IMR-90 (cell line): ENCODE results near the gene MRPL38. TPM values are rescaled to one million over a fixed set of nuclear protein-coding genes. Genes with fewer than 3 reads are reported as not detected.
A peak's percentile ranks its signal among the peaks of the same experiment; 100 is the strongest.

Experiments used
- ATAC-seq: fragments of 200-7000 bp; cut with Tn5 transposase; 2 replicates; pipeline ENCODE4 v1.9.1; 2020; ENCODE audit warnings: low read depth, mild to moderate bottlenecking, moderate library complexity
- BruUV-seq: library from RNA; stranded (reverse); fragments of 400-500 nt; replicated peaks from 2 replicates; lab custom pipeline; 2021; lab: Mats Ljungman, UMichigan
- CTCF ChIA-PET: fragments of 300-600 bp; formaldehyde crosslinking; extraction: SDS; loops from one replicate; lab custom pipeline; 2021; ENCODE audit warnings: antibody characterized with exemption; lab: Yijun Ruan, JAX
- POLR2A ChIA-PET: fragments of 300-600 bp; sonication (Branson Sonifier 250); formaldehyde crosslinking; loops from one replicate; lab custom pipeline; 2022; ENCODE audit warnings: antibody characterized with exemption; ENCODE audit not compliant: unreplicated experiment; lab: Charles Lee
- DNase-seq: peaks from one replicate; pipeline ENCODE4 v3.0.0; 2013
- H2AFZ ChIP-seq: replicated peaks from 2 replicates; pipeline ENCODE3; 2013; ENCODE audit warnings: low read length, mild to moderate bottlenecking; ENCODE audit not compliant: poor library complexity
- H2AK5ac ChIP-seq: 2 replicates; pipeline ENCODE4 v1.6.1; 2013; ENCODE audit warnings: low read depth, low read length, inconsistent platforms
- H2AK9ac ChIP-seq: replicated peaks from 2 replicates; pipeline ENCODE3; 2013; ENCODE audit warnings: mild to moderate bottlenecking, low read depth, low read length, moderate library complexity; ENCODE audit not compliant: poor library complexity
- H2BK120ac ChIP-seq: 2 replicates; pipeline ENCODE4 v1.6.1; 2013; ENCODE audit warnings: low read depth, low read length, inconsistent platforms
- H2BK15ac ChIP-seq: 3 replicates; pipeline ENCODE4 v1.6.1; 2013; ENCODE audit warnings: low read depth, low read length, inconsistent platforms
- H2BK20ac ChIP-seq: 2 replicates; pipeline ENCODE4 v1.6.1; 2013; ENCODE audit warnings: low read depth, mild to moderate bottlenecking, inconsistent platforms, low read length, moderate library complexity
- H2BK5ac ChIP-seq: 2 replicates; pipeline ENCODE4 v1.6.1; 2013; ENCODE audit warnings: mild to moderate bottlenecking, low read depth, low read length, inconsistent platforms; ENCODE audit not compliant: poor library complexity, severe bottlenecking
- H3K14ac ChIP-seq: replicated peaks from 2 replicates; pipeline ENCODE4 v1.6.1; 2013; ENCODE audit warnings: low read depth, low read length, inconsistent platforms
- H3K18ac ChIP-seq: 2 replicates; pipeline ENCODE4 v1.6.1; 2013; ENCODE audit warnings: low read depth, low read length, control low read depth
- H3K23ac ChIP-seq: 2 replicates; pipeline ENCODE4 v1.6.1; 2013; ENCODE audit warnings: low read depth, low read length, inconsistent platforms
- H3K27ac ChIP-seq: 2 replicates; pipeline ENCODE4 v1.5.1; 2013; ENCODE audit warnings: mild to moderate bottlenecking, control low read depth, low read length; ENCODE audit not compliant: insufficient read depth
- H3K27me3 ChIP-seq: 2 replicates; pipeline ENCODE4 v1.6.1; 2013; ENCODE audit warnings: low read length; ENCODE audit not compliant: control insufficient read depth, insufficient read depth
- H3K36me3 ChIP-seq: 2 replicates; pipeline ENCODE4 v1.6.1; 2013; ENCODE audit warnings: low read length, mixed read lengths; ENCODE audit not compliant: control insufficient read depth, insufficient read depth
- H3K4ac ChIP-seq: 2 replicates; pipeline ENCODE4 v1.6.1; 2013; ENCODE audit warnings: low read depth, low read length, inconsistent platforms
- H3K4me1 ChIP-seq: 2 replicates; pipeline ENCODE4 v1.6.1; 2013; ENCODE audit warnings: low read length, mixed read lengths; ENCODE audit not compliant: control insufficient read depth, insufficient read depth
- H3K4me2 ChIP-seq: 2 replicates; pipeline ENCODE4 v1.6.1; 2013; ENCODE audit warnings: low read depth, mild to moderate bottlenecking, control low read depth, low read length, moderate library complexity
- H3K4me3 ChIP-seq: 2 replicates; pipeline ENCODE4 v1.5.1; 2013; ENCODE audit warnings: low read depth, mild to moderate bottlenecking, control low read depth, low read length, moderate library complexity; ENCODE audit not compliant: insufficient read depth
- H3K56ac ChIP-seq: 2 replicates; pipeline ENCODE4 v1.6.1; 2013; ENCODE audit warnings: low read length, inconsistent platforms; ENCODE audit not compliant: insufficient read depth; ENCODE audit errors: extremely low read depth
- H3K79me1 ChIP-seq, 2 experiments: 2 replicates each; pipeline ENCODE4 v1.6.1; 2013; ENCODE audit warnings: low read length in 2 of 2, inconsistent platforms in 1 of 2, low read depth in 1 of 2
- H3K9ac ChIP-seq: 2 replicates; pipeline ENCODE4 v1.6.1; 2013; ENCODE audit warnings: low read depth, low read length, control low read depth
- H3K9me1 ChIP-seq: 2 replicates; pipeline ENCODE4 v1.6.1; 2013; ENCODE audit warnings: low read length, inconsistent platforms; ENCODE audit not compliant: insufficient read depth
- H3K9me3 ChIP-seq: 2 replicates; pipeline ENCODE4 v1.6.1; 2013; ENCODE audit warnings: low read length; ENCODE audit not compliant: control insufficient read depth, insufficient read depth
- H4K20me1 ChIP-seq: 2 replicates; pipeline ENCODE4 v1.6.1; 2013; ENCODE audit warnings: low read length, inconsistent platforms; ENCODE audit not compliant: insufficient read depth
- H4K5ac ChIP-seq: 2 replicates; pipeline ENCODE4 v1.6.1; 2013; ENCODE audit warnings: mild to moderate bottlenecking, low read depth, low read length, control low read depth
- H4K8ac ChIP-seq, 2 experiments: 2 replicates each; pipeline ENCODE4 v1.6.1; 2013; ENCODE audit warnings: low read depth in 2 of 2, low read length in 2 of 2, control low read depth in 1 of 2, inconsistent platforms in 1 of 2
- H4K91ac ChIP-seq: 2 replicates; pipeline ENCODE4 v1.6.1; 2013; ENCODE audit warnings: low read depth, low read length, inconsistent platforms; ENCODE audit not compliant: insufficient read depth
- BHLHE40 ChIP-seq: fragments of 150-350 bp; IDR thresholded peaks from 2 replicates; pipeline ENCODE4 v1.6.1; 2016; ENCODE audit warnings: mild to moderate bottlenecking, low read depth, low read length
- CEBPB ChIP-seq: IDR thresholded peaks from 2 replicates; pipeline ENCODE4 v1.6.1; 2012; ENCODE audit warnings: low read depth, low read length, improper control_type of control experiment
- CHD1 ChIP-seq: IDR thresholded peaks from 2 replicates; pipeline ENCODE4 v1.6.1; 2012; ENCODE audit warnings: low read depth, low read length, improper control_type of control experiment
- FOS ChIP-seq: fragments of 150-350 bp; IDR thresholded peaks from 2 replicates; pipeline ENCODE4 v1.6.1; 2016; ENCODE audit warnings: low read depth, low read length
- MAFK ChIP-seq: IDR thresholded peaks from 2 replicates; pipeline ENCODE4 v1.6.1; 2012; ENCODE audit warnings: low read depth, low read length, improper control_type of control experiment
- MAZ ChIP-seq: IDR thresholded peaks from 2 replicates; pipeline ENCODE4 v1.6.1; 2012; ENCODE audit warnings: low read depth, mild to moderate bottlenecking, low read length, improper control_type of control experiment, moderate library complexity, borderline replicate concordance
- MXI1 ChIP-seq: IDR thresholded peaks from 2 replicates; pipeline ENCODE4 v1.6.1; 2012; ENCODE audit warnings: low read depth, mild to moderate bottlenecking, low read length, moderate library complexity, borderline replicate concordance
- NFE2L2 ChIP-seq: fragments of 150-350 bp; IDR thresholded peaks from 2 replicates; pipeline ENCODE4 v1.6.1; 2016; ENCODE audit warnings: low read depth, mild to moderate bottlenecking, low read length
- RAD21 ChIP-seq: IDR thresholded peaks from 2 replicates; pipeline ENCODE4 v1.6.1; 2012; ENCODE audit warnings: low read length, improper control_type of control experiment
- RCOR1 ChIP-seq: IDR thresholded peaks from 2 replicates; pipeline ENCODE4 v1.6.1; 2012; ENCODE audit warnings: mild to moderate bottlenecking, low read length, improper control_type of control experiment; ENCODE audit not compliant: insufficient replicate concordance
- RFX5 ChIP-seq: IDR thresholded peaks from 2 replicates; pipeline ENCODE4 v1.8.0; 2012; ENCODE audit warnings: low read depth, mild to moderate bottlenecking, low read length, moderate library complexity
- SMC3 ChIP-seq: fragments of 150-350 bp; IDR thresholded peaks from 2 replicates; pipeline ENCODE4 v1.6.1; 2016; ENCODE audit warnings: low read depth, mild to moderate bottlenecking, antibody characterized with exemption, low read length, moderate library complexity
- WGBS, 2 experiments: methylation state at CpG; one replicate each; pipeline versions ENCODE4 v1.1.5 to v1.1.7; 2013; ENCODE audit warnings: missing lambda C conversion rate in 2 of 2; ENCODE audit not compliant: insufficient read length in 1 of 2; ENCODE audit errors: extremely low coverage in 2 of 2; 5-methylcytosine and 5-hydroxymethylcytosine counted together
- dilution Hi-C: fragments of 300-500 bp; cut with HindIII; formaldehyde crosslinking; loops from one replicate; pipeline ENCODE4 v1.14.3; 2018; ENCODE audit warnings: low sequenced_read_pairs; ENCODE audit not compliant: unreplicated experiment
- in situ Hi-C: fragments of 300-500 bp; cut with MboI; formaldehyde crosslinking; loops from 3 replicates; pipeline ENCODE4 v1.14.3; 2019; ENCODE audit warnings: low sequenced_read_pairs, inconsistent platforms, mixed read lengths
- intact Hi-C: fragments of 100-400 bp; cut with micrococcal nuclease; formaldehyde crosslinking; loops from 2 replicates; pipeline ENCODE4 v1.10.0; 2022
- polyA plus RNA-seq, 3 experiments: library from polyadenylated mRNA; depleted of rRNA; stranded (reverse); fragments of >200 nt; gene quantifications; 2 replicates each; pipeline ENCODE4 v1.2.3, GENCODE V29; 2012; ENCODE audit warnings: low replicate concordance in 1 of 3
- total RNA-seq: library from RNA; depleted of rRNA; stranded (reverse); fragments of >200 nt; gene quantifications from 2 replicates; pipeline ENCODE4 v1.2.3, GENCODE V29; 2012
- TF ChIP-seq, protein P1 (sequence below): fragments of 150-350 bp; IDR thresholded peaks from 2 replicates; pipeline ENCODE4 v1.6.1; 2017; ENCODE audit warnings: mild to moderate bottlenecking, antibody characterized with exemption, low read length, low read depth
- TF ChIP-seq, protein P2 (sequence below): fragments of 150-350 bp; IDR thresholded peaks from 2 replicates; pipeline ENCODE4 v1.6.1; 2016; ENCODE audit warnings: low read depth, mild to moderate bottlenecking, low read length, moderate library complexity, borderline replicate concordance

MRPL38 gene
- total and polyA plus RNA-seq, 2 of the 4 experiments (the other 2 are of a cell fraction): 13.3 to 42.5 TPM

- H2BK5ac ChIP-seq: no peak overlapping the region
- H3K4me3 ChIP-seq: no peak overlapping the region
- H3K23ac ChIP-seq: no peak overlapping the region
- no peak for TF ChIP-seq RCOR1
- no peak for TF ChIP-seq RAD21
- TF ChIP-seq BHLHE40: no peak
- TF ChIP-seq MXI1: no peak
- no peak for TF ChIP-seq CHD1
- no peak for TF ChIP-seq SMC3
- no peak for TF ChIP-seq NFE2L2
- TF ChIP-seq FOS: no peak
- TF ChIP-seq, protein P1, sequence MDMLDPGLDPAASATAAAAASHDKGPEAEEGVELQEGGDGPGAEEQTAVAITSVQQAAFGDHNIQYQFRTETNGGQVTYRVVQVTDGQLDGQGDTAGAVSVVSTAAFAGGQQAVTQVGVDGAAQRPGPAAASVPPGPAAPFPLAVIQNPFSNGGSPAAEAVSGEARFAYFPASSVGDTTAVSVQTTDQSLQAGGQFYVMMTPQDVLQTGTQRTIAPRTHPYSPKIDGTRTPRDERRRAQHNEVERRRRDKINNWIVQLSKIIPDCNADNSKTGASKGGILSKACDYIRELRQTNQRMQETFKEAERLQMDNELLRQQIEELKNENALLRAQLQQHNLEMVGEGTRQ: no peak
- no peak for TF ChIP-seq MAFK
- TF ChIP-seq CEBPB: no peak
- TF ChIP-seq RFX5: no peak
- TF ChIP-seq, protein P2, sequence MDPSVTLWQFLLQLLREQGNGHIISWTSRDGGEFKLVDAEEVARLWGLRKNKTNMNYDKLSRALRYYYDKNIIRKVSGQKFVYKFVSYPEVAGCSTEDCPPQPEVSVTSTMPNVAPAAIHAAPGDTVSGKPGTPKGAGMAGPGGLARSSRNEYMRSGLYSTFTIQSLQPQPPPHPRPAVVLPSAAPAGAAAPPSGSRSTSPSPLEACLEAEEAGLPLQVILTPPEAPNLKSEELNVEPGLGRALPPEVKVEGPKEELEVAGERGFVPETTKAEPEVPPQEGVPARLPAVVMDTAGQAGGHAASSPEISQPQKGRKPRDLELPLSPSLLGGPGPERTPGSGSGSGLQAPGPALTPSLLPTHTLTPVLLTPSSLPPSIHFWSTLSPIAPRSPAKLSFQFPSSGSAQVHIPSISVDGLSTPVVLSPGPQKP: no peak
- TF ChIP-seq MAZ: no peak
- peaks cover 9 to 44% of the 10 kb centered on the region in 2 experiments; a peak in 3 of 4 replicates for H3K79me1 ChIP-seq
- ChIA-PET CTCF (no interaction called here), POLR2A (no interaction called here)
- no peak overlapping the region for H2AK5ac ChIP-seq
- no peak overlapping the region for H3K14ac ChIP-seq
- no peaks in the 10 kb centered on the region for H3K27me3 ChIP-seq
- H3K27ac ChIP-seq: no peak overlapping the region
- DNase-seq (no peak), ATAC-seq (no peak)
- intact Hi-C loops: no loop called here
- H2BK15ac ChIP-seq: no peak overlapping the region
- H3K36me3 ChIP-seq: peaks cover 18% of the 10 kb centered on the region
- H2BK20ac ChIP-seq: no peak overlapping the region
- no peak overlapping the region for H2BK120ac ChIP-seq
- dilution Hi-C loops: no loop called here
- H3K4me1 ChIP-seq: peaks cover 7% of the 10 kb centered on the region; the same call in 1 of the 2 replicates
- H4K8ac ChIP-seq: no peak overlapping the region
- H4K20me1 ChIP-seq: peaks cover 4% of the 10 kb centered on the region; the same call in 1 of the 2 replicates
- H3K4me2 ChIP-seq: no peak overlapping the region
- no peak overlapping the region for H3K18ac ChIP-seq
- in situ Hi-C loops: no loop called here
- no peak overlapping the region for H3K4ac ChIP-seq
- no peak overlapping the region for H2AFZ ChIP-seq
- no peak overlapping the region for H3K56ac ChIP-seq
- H3K9me3 ChIP-seq: no peaks in the 10 kb centered on the region
- H3K9me1 ChIP-seq: peaks cover 12% of the 10 kb centered on the region; the same call in 1 of the 2 replicates
- no peak overlapping the region for H4K5ac ChIP-seq
- BruUV-seq: no TSS peak
- no peak overlapping the region for H3K9ac ChIP-seq
- H4K91ac ChIP-seq: no peak overlapping the region
- WGBS, 2 experiments: 95% methylated on average over 9 of the region's 18 CpGs; no CpG with 5 or more reads in 1 of the 2 experiments
- peak overlapping the region; percentile 28 for H2AK9ac ChIP-seq
Measured at GRCh38 chr17:75893305-75894048, 11.2 kb downstream of the MRPL38 start.
